ENCODE data around the gene PLA2G2C.

The PLA2G2C gene

GRCh38 chr1:20126041-20126805 lies 60.1 kb downstream of the PLA2G2C start:
- no peak for DNase-seq

GRCh38 chr1:20125100-20125499 lies 61.2 kb downstream of the PLA2G2C start:
- no peak for DNase-seq

- no peak for DNase-seq
Measured at GRCh38 chr1:20124456-20125057, 61.8 kb downstream of the PLA2G2C start.

- no peak for DNase-seq
Measured at GRCh38 chr1:20123722-20124455, 62.4 kb downstream of the PLA2G2C start.

- DNase-seq: no peak
Measured at GRCh38 chr1:20120796-20121195, 65.5 kb downstream of the PLA2G2C start.

GRCh38 chr1:20119347-20119746 lies 67.0 kb downstream of the PLA2G2C start, which contains the start of gene PLA2G2D:
TSS of gene PLA2G2D (minus strand) at chr1:20119536. CDS start at chr1:20119498, 38 bp downstream.
- no peak for DNase-seq

GRCh38 chr1:20117236-20117635 lies 69.1 kb downstream of the PLA2G2C start:
- no peak for DNase-seq

GRCh38 chr1:20115916-20116315 lies 70.4 kb downstream of the PLA2G2C start:
- no peak for DNase-seq

- DNase-seq: no peak
Measured at GRCh38 chr1:20115479-20115878, 70.8 kb downstream of the PLA2G2C start.

- no peak for DNase-seq
Measured at GRCh38 chr1:20114021-20114648, 72.2 kb downstream of the PLA2G2C start.
